Stimulated activated CD4-positive, alpha-beta T cell treated with anti-CD3 and anti-CD28 coated beads, TNF-alpha, amount 100 ng/mL, for 4 hours (primary cell): ENCODE measurements around the gene NKAIN2.
"Not testable (repeated sequence)": the region's sequence is repeated elsewhere in the genome, so short reads cannot be mapped to it uniquely, and the experiment has no call there.

Experiments used
- DNase-seq, 3 experiments: peaks; one replicate each; pipeline ENCODE4 v3.0.0-alpha.2; 2020; ENCODE audit warnings: low read depth in 3 of 3

Gene NKAIN2

GRCh38 chr6:124436803-124437202 is 633.1 kb downstream of the NKAIN2 start:
- no peak for DNase-seq

DNA sequence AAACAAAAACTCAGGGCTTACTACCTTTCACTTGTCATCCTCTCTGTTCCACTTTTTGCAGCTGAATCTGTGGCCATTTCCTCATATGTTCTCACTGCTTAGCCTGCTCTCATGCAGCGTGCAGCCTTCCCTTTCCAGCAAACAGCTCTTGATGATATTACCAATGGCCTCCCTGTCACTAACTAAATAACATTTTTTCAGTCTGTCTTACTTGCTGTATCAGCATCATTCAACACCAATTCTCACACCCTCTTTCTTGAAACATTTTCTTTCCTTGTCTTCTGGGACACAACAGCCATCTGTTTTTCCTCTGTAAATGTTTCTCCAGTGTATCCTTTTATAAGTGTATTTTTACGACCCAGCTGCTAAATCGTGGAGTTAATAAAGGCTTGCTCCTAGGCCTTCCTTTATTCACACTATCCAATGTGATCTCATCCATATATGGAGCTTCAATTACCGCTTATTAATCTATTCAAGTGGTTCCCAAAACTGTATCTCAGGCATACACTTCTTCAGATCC is 634.9 kb downstream of the NKAIN2 start:
- DNase-seq: no peak

- DNase-seq: no peak
Measured at GRCh38 chr6:124441450-124441849, 637.8 kb downstream of the NKAIN2 start.

- no peak for DNase-seq
Measured at GRCh38 chr6:124443541-124443940, 639.9 kb downstream of the NKAIN2 start.

DNA sequence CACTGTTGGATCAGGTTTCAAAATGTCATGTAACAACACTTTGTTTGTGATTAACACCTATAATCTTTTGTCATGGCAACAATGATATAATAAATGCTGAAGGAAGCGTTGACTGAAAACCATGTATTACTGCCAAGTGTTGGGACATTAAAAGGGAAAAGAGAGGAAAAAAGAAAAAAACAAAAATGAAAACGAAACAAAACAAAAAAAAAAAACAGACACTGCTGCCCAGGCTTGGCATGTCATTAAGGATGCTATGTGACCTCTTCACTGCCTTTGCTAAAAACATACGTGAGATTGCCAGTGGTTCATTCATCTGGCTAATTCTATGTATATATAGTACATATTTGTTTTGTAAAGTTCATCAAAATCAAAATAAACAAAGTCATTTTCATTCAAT is 641.9 kb downstream of the NKAIN2 start:
- DNase-seq: no peak

DNA sequence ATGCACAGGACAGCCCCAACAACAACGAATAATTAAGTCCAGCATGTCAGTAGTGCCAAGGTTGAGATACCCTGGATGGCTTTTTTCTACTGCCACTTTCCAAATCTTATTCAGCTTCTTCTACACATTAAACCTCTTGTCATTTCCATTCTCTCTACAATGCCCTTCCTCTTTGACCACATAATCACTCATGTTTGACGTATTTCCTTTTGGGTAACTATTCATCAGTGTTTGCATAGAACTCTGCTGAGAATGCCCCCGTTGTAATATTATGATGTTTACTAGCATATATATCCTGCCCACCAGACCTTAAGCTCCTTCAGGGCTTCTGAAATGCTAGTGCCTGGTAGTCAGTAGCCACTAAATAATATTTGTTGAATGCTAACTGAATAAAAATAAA is 643.3 kb downstream of the NKAIN2 start:
- no peak for DNase-seq

- no peak for DNase-seq
Measured at GRCh38 chr6:124459268-124459667, 655.6 kb downstream of the NKAIN2 start.

GRCh38 chr6:124462750-124463149 is 659.1 kb downstream of the NKAIN2 start:
- no peak for DNase-seq

- DNase-seq: no peak
Measured at GRCh38 chr6:124463271-124463670, 659.6 kb downstream of the NKAIN2 start.

DNA sequence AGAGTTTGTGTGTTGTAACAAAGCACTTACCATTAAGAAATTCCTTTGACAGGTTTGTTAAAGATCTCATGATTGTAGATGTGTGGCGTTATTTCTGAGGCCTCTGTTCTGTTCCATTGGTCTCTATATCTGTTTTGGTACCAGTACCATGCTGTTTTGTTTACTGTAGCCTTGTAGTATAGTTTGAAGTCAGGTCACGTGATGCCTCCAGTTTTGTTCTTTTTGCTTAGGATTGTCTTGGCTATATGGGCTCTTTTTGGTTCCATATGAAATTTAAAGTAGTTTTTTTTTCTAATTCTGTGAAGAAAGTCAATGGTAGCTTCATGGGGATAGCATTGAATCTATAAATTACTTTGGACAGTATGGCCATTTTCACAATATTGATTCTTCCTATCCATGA is 660.9 kb downstream of the NKAIN2 start:
- not testable (repeated sequence) for DNase-seq

DNA sequence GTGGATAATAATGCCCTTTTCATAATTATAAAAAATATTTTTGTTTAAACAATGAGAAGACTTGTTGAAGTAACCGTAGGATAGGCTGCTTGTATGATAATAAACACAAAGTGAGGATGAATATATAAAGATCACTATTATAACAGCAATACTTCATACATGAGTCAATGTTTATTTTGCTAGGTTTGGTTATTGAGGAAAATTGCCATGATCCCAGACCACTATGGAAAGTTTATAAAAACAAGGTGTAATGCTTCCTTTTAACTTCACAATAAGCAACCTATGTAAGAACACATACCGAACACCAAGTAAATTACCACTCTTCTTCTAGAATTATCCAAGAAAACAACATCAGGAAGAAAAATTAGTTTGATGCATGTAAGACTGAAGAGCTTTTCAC is 663.3 kb downstream of the NKAIN2 start:
- no peak for DNase-seq

DNA sequence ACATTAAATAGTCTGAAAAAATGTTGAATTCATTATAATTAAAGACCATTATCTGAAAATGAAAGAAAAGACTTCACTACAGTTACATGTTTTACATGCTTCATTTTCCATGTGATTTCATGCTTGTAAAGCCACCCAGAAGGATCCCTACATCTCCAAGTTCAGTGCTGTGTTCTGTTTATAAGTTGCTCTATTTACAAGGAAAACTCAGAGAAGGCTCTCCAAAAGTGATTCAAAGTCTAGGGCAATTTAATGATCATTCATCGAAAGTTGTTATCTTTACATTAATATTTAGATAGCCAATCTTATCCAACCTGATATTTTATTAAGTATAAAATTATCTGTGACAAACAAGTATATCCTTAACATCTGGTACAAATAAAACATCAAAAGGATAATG is 663.7 kb downstream of the NKAIN2 start:
- DNase-seq: no peak

DNA sequence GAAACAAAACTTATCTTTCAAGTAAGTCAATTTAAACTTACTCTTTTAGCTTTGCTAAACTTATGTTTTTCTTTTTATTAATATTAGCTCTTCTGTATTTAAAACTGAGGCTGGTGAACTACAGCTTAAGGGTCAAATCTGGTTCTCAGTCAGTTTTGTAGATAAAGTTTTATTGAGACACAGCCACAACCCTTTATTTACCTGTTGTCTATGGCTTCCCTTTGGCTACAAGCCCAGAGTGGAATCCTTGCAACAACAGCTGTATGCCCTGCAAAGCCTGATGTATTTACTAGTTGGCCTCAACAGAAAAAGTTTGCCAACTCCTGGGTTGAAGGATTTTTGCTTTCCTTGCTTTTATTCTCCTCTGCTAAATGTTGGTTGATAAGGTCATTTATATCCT is 667.1 kb downstream of the NKAIN2 start:
- no peak for DNase-seq

- no peak for DNase-seq
Measured at GRCh38 chr6:124475176-124475575, 671.5 kb downstream of the NKAIN2 start.

- DNase-seq: no peak
Measured at GRCh38 chr6:124478906-124479305, 675.2 kb downstream of the NKAIN2 start.

GRCh38 chr6:124479991-124480430 is 676.3 kb downstream of the NKAIN2 start:
- DNase-seq: no peak

DNA sequence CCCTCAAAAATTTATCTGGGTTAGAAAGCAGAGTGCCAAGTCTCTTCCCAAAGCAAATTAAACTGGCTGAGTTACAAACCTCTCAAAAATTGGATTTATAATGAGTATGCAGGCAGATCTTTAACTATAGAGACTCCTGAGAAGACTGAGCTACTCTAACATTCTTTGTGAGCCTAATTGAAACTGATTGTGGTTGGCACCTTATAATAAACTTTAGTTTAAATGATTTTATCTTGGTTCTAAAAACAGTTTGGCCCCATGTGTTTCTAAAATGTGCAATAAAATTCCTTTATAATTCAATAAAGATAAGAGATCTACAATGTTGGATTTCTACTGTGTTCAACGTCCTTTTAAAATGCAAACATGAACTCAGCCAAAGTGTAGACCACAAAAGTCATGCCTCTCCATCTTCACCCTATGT is 678.4 kb downstream of the NKAIN2 start:
- no peak for DNase-seq

DNA sequence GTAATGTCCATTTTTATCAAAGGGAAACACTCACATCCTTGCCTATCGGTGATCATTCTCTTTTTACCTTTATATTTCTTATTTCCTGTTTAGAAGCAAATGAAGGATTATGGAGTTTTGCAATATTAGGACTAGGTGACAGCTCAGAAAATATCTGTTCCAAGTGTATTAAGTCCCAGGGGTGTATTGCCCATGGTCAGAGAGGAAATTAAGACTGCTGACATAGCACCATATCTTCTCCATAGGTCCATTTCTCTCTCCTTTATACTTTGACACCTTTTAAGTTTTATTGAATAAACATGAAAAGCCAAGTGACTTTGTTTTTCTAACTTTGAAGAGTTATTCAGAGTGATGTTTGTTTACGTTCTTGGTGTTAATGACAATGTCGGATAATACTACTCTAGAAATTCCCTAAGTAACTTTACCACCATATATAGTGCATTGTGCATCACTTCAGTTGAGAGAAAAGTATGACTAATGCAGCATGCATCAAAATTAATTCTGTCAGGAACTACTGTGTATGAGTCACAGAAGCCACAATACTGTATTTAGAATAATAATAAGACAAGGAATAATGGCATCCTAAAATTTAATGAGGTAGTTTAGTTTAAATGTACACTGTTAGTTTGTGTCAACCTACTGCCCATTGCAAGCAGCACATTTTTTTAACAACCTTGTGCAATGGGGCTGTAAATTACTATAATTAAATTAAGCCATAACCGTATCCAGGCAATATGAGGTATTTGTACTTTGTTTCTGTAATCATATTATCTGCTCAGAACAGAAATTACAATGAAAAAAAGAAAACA is 684.2 kb downstream of the NKAIN2 start:
- DNase-seq: no peak

GRCh38 chr6:124490122-124490521 is 686.5 kb downstream of the NKAIN2 start:
- no peak for DNase-seq

GRCh38 chr6:124493259-124493658 is 689.6 kb downstream of the NKAIN2 start:
- DNase-seq: no peak

- DNase-seq: no peak
Measured at GRCh38 chr6:124494956-124495664, 691.4 kb downstream of the NKAIN2 start.

GRCh38 chr6:124495665-124496190 is 692.1 kb downstream of the NKAIN2 start:
- no peak for DNase-seq

DNA sequence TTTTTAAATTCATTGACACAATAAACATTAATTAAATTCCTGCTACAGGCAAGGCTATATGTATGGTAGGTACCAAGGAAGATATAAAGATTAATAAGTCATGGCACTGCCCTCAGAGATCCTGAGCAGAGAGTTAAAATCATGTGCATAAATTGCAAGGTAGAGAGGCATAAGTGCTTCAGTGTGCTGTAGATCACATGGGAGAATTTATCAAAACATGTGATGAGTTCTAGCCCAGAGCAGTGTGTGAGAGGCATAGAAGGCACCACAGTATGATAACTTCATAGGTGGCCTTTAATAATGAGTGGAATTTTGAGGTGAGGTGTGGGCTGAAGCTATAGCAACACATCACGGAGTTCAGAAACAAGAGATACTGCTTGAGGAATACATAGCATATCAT is 692.7 kb downstream of the NKAIN2 start:
- DNase-seq: no peak
